GM21619 (cell line): ENCODE results near the gene WIPI1.

Source experiments
- ATAC-seq: cut with Tn5 transposase; IDR thresholded peaks from one replicate; pipeline ENCODE4 v1.9.1; 2021; ENCODE audit not compliant: unreplicated experiment

WIPI1 gene

DNA sequence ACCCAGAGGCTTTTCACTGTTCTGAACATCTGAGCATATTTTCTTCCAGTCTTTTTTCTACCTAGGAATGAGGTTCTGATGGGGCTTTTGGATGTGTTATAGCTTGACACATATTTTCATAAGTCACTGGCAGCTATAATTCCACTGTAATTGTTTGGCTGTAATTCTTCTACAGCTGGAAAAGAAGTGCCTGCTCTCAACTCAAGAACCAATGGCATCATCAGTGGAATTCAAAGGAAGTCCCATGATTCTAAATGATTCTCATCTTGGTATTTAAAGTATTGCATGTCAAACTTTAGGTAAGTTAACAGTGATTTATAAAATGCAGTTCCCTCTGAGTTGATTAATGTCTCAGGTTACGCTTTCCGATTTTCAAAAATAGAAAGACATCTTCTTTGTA is 16.8 kb downstream of the WIPI1 start:
- no peak for ATAC-seq

DNA sequence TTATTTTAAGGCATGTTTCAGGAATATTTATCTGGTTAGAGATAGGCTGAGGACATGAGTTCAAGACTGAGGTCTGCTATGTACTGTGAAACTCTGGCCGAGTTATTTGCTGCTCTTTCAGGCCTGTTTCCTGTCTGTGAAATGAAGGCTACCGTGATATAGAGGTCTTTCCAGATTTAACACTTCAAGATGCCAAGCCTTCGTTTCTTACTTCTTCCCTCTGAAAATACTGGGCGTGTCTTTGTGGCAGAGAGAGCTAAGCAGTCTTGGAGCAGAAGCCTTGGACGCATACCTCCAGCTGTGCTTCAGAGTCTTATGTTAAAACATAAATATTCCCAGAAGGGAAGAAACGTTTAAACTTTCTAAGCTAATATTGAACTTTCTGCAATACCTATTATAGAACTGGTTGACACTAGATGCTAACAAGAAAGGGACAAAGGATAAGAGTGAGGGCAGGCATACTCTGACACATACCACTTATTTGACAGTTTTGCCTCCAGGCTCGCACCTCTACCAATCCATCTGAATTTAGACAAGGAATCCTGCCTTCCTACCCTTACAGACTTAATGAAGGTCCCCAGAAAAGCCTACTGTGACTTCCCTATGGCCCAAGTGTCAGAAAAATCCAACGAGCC is 17.5 kb downstream of the WIPI1 start:
- no peak for ATAC-seq

DNA sequence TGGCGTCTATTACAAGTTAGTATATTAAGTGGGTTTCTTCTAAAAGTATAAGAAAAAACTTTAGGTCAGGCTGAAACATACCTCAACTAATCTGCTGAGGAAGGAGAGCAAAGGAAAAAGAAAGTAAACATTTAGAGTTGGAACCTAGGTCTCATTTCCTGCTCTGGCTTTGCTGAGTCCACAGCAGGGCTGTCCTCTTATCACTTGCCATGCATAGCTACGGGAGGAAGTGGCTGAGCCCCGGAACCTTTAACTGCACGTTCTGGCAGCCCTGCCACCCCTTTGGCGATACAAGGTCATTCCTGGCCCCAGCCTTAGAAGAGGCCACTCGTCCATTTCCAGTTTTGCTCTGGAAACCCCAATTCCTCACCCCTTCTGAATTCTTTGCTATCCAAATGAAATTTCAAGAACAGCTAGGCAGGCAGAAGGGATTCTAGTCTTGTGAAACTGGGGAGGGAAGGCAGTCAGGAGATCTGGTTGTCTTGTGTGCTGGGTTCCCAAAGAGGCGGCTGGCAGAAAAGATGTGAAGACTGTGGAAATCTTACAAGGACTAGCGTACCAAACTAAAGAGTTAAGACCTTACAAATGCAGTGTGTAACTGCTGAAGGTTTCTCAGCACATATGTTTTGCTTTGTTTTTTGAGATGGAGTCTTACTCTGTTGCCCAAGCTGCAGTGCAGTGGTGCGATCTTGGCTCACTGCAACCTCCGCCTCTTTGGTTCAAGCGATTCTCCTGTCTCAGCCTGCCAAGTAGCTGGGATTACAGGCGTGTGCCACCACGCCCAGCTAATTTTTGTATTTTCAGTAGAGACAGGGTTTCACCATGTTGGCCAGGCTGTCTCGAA is 19.1 kb downstream of the WIPI1 start:
- ATAC-seq, result peak; percentile 82

DNA sequence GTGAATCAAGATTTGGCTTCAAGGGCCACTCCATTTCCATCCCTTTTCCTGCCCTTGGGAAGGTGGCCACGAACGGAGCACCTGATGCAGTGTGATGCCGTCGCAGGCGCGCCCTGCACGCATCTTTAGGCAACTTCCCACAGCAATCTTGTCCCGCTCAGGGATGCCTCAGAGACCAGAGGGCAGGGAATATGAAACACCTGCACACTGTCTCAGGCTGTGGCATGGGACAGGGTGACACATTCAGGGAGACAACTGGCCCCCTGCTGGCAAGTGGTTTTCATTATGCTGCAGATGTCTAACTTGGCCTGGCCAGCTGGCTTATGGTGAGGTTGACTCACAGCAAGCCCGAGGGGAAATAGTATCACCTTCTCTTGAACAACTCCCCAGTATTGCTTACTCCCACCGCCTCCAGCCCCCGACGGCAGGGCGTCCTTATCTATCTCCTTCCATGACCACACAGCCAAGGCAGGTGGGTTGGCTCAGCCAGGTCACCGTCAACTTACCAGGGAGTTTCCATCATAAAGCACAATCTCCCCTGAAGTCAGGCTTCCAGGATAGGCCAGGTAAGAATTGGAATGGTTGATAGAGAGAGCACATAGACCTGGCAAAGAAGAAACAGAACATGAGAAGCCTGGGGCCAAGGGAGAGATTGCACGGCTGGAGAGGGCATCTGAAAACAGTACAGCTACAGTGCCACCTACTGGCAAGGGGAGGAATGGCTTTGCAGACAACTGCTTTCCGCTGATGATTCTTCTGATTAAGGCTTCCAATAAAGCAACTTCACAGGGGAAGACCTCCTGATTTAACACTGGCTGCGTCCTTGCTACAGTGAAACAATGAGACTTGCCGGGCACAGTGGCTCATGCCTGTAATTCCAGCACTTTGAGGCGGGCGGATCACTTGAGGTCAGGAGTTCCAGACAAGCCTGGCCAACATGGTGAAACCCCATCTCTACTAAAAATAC is 21.1 kb downstream of the WIPI1 start:
- ATAC-seq, result peak; percentile 46

DNA sequence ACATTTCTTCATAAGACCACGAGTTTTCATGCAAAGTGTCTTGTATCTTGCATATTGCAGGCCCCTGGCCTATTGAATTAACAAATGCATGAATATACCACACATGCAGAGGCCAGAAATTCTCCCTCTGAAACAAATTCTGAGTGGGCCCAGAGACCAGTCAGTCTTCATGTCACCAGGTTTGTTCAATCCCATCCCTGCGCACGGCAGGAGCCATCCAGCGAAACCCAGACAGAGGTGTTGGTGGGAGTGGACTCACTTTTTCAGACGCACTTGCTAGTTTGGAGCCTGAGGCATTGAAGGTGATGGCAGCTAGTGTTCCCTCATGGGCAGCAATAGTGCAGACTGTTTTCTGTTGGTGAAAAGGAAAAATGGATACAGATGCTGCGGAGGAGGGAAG is 21.9 kb downstream of the WIPI1 start:
- no peak for ATAC-seq

DNA sequence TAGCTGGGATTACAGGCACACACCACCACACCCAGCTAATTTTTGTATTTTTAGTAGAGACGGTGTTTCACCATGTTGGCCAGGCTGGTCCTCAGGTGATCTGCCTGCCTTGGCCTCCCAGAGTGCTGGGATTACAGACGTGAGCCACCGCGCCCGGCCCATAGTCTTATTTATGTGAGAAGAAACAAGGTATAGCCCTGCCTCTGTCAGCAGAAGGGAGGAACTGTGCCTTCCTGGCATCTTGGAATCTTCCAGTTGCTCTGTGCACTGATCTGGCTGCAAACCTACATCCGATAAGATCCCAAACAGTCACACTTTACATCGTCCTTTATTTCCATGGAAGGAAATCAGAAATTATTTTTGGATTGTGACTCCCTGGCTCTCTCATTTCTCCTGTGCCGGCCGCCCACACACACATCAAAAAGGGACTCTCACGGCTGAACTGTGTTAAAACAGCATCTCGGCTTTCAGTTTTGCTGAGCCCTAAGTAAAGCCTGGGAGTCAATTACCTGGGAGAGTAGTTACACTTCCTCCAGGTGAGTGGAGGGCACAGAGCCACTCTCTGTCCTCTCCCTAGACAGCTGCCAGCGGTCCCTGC is 23.3 kb downstream of the WIPI1 start:
- ATAC-seq, result no peak

DNA sequence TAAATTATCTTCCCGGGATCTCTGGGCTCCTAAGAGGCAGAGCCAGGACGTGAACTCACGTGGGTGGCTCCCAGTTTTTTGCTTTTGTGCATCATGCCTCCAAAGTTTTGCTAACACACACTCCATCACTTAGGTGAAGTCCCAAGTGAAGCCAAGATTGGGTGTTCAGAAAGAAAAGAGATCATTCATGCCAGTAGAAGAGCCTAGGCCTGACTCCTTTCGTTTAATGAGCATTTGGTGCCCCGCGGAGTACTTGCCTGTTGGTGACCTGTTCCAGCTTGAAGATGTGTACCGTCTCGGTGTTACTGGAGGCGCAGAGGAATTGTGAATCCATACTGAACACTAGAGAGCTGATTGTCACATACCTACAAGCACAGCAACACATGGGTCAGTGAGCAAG is 24.1 kb downstream of the WIPI1 start:
- ATAC-seq, result no peak

DNA sequence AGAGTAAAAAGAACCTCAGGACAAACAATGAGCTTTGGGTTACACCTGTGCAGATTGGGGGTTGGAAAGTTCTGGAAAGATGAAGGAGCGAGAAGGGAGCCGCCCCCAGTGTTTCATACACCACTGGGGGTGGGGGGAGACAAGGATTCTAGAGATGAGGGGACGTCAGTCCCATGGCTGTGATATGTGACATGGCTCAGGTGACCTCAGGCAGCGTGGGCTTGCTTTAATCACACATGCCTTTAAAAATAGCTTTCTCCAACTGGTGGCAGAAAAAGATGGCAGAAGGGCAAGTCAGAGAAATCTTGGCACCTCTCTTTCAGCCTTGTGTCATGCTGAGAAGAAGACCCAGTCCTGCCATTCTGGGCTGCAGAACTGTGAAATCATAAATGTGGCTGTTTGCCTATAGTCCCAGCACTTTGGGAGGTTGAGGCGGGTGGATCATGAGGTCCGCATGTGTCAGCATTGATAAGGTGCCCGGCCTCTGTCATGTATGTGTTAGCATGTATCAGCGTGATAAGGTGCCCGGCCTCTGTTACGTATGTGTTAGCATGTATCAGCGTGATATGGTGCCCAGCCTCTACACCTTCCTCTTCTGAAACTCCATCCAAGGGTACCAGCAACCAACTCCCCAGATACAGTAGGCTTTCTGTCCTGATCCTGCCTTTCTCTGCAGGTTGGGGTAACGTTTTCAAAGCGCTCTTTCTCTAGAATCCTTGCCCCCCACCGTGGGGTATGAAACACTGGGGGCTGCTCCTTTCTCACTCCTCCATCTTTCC is 25.0 kb downstream of the WIPI1 start:
- ATAC-seq, result no peak

DNA sequence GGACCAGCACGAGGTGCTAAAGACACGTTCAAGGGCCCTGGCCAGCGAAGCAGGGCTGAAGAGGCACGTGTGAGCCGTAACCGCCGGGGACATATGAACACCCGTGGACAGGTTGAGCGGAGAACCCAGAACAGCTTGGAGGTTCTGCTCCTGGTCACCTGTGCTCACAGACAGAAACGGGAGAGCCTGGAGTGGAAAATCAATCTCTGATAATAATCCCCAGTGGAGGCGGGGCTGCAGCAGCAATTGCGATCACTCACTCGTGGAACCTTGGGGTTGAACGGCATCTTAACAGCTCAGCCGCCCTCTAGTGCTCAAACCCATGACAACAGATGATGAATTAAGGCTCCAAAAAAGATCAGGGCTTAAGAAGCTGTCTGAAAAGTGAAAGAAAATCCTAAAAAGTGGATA is 25.6 kb downstream of the WIPI1 start:
- no peak for ATAC-seq

DNA sequence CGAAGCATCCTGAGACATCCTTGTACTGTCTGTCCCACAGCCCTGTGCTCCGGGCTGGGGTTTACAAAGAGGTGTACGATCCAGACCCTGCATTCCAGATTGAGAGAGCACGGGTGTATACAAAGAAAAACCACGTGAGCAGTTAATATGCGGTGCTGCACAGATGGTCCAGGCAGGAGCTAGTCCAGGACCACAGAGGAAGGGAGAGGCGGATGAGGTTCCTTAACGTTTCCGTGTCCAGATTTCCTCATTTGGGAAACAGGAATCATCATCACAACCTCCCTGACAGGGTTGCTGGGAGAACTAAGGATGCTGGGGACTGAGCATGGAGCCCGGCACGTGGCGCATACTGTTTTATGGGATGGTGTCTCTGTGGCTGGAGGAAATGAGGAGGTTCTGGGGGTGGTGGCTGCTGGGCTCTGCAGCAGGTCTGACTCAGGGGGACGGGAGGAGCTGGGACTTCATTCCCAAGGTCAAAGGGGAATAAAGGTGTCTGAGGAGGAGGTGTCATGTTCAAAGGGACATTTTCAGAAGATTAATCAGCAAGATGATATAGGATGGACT is 26.2 kb downstream of the WIPI1 start:
- no peak for ATAC-seq

DNA sequence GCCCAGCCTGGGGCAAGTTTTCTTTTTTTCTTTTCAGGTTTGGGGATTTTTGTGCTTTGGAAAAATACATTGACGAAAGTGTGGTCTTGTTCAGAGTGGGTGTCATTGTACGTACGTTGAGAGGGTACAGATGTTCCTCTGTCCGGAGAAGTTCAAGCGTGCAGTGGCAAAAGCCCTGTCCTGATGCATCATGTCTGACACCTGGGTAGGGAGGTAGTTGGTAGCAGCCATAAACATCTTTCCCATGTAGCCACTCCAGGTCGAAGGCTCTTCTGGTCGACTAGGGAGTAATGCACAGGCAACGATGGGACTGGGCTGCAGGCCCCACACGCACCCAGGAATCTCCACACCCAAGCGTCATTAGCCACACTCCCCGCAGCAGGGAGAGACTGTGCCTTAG is 27.4 kb downstream of the WIPI1 start:
- no peak for ATAC-seq

DNA sequence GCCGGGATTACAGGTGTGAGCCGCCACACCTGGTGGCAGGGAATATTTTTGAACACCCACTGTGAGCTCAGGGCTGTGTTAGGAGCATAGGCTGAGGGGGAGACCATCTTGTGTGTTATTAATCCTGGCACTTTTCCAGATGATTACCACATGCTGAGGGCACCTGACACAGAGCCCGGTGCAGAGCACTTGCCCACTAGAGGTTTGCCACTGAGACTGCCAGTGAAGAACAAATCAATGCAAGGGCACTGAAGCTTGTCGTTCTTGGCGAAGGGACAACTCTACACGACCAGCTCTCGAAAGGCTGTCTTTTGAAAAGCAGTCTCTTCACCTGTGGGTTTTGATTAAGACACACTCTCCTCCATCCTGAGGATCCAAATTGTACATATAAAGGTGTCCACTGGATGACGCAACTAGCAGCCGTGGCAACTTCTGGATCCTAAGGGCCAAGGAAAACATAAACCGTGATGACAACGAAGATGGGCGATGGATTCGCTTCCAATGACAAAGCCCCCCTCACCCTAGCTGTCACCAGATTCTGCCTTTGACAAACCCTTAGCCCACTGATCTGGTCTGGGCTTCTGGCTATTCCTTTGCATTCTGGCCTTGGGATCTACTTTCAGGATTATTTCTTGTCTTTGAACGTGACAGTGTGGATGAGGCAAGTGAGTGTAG is 28.7 kb downstream of the WIPI1 start:
- no peak for ATAC-seq

DNA sequence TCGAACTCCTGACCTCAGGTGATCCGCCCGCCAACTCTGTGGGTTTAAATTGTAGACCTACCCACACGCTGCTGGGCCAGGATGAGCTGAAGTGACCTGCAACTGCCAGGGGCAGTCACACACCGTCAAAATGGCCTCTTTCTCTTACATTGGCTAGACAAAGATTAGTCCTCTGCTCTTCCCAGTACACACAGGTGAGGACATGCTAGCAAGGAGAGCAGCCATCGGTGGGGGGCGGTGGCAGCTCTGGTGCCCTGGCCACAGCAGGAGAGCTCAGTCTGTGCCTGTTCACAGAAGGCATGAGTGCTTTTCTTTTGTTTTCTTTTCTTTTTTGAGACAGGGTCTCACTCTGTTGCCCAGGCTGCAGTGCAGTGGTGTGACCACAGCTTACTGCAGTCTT is 29.7 kb downstream of the WIPI1 start:
- ATAC-seq, result no peak

DNA sequence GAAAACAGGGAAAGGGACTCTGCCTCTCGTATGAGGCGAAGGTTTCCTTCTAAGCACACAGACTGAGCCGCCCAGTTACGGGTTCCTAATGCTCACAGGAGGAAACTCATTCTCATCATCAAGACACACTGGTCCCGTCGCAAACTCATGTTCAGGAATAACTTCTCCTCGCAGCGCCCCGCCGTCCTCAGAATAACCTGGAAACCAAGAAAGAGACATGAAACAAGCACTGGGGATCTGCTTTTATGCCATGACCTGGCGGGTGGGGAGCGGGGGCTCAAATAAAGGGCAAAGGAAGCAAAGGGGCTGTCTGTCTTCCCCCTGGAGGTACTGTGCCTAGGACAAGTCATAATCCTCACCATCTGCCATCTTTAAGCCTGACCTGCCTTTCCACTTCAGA is 31.3 kb downstream of the WIPI1 start:
- no peak for ATAC-seq

DNA sequence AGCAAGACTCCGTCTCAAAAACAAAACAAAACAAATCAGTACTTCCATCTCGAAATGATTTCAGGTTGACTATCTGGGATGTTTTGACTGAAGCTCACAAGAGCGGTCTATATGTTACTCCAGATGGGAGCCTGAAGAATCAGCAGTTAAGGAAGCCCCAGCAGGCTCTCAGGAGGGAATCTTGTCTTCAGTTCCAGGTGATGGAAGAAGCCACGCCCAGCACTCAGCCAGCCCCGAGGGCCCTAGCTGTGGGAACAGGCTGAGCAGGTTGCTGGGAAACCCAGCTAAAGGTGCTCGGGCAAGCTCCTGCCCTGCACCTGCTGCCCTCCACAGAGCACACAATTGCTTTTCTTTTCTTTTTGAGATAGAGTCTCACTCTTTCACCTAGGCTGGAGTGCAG is 32.4 kb downstream of the WIPI1 start:
- ATAC-seq, result no peak

DNA sequence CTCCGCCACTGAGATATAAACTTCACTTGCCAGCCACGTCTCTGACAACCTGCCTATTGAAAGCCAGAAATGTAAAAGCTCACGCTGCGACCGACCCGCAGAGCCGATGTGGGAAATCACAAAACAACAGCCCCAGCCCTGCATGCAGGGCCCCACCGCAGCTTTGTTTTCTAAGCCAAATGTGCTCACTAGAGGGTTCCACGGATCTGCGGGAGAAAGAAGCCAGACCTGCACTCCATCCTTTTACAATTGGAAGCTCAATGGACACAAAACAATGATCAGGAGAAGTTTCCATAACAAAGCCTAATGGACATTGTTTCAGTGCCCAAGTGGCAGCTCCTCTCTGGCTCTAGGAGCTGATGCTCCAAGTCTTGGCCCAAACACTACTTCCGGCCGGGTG is 33.1 kb downstream of the WIPI1 start:
- ATAC-seq, result no peak

DNA sequence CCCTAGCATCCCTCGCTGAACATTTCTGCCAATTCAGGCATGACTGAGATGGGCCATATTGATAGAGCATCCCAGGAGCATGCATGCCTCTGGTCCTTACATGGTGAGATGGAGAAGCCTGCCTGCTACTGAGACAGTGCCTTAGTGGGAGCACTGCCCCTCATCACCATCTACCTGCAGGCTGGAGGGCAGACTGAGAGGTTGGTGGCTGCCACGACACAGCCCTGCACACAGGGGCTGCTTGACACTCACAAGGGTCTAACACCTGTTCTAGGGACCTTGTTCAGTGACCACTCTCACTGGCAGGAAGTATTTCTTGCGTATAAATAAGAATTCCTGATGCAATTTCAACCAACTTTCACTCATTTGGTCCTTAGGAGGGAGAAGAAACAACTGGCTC is 34.0 kb downstream of the WIPI1 start:
- ATAC-seq, result no peak

DNA sequence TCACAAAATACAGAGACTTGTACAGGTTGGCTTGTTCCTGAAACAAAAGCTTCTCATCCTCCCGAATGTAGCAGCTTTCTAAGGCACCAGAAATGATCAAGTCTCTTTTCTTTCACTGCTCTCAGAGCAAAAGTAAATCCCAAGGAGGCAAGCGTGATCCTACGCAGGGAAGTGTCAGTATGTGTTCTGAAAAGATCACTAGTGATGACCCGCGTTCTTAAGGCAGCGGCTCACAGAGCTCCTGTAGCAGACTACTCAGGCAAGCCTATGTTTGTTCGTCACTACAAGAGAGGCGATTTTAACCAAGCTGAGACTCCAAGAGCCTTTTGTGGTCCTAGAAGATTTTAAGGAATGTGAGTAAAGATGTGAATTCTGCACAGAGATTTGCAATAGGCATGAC is 34.5 kb downstream of the WIPI1 start:
- ATAC-seq, result no peak

DNA sequence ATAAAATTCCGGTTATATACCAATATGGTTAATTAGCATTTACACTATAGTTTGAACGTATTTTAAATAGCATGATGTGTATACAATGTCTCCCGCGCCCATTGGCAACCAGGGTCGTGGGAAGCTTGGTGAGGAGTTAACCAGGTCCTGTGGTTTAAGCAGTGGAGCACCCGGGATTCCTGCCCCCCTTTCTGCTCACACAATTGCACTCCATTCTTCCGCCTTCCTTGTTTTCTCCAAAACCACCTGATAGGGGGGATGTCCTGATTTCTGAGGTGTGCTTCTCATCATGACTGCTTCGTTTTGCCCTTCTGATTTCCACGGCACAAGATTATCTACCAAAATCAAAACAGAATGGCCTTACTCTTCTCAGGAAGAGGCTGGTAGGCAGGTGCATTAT is 35.8 kb downstream of the WIPI1 start:
- ATAC-seq, result no peak

DNA sequence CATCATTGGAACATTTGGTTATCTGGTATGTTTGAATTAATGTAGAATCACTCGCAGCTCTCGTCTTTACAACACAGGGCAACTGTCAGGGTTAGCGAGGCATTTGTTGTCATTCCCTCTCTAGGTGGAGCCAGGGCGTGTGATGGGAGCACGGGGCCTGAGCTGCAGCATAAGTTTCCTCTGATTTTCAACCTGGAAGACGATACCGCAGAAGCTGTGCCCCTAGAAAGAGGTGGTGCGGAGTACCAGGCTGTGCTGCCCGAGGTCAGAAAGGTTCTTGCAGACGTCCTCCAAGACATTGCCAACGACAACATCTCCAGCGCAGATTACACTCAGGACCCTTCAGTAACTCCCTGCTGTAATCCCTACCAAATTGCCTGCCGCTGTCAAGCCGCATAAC is 37.2 kb downstream of the WIPI1 start:
- ATAC-seq, result no peak
